RWPE1 (cell line): ENCODE data around the gene SLC26A6.

Experiments used
- CTCF ChIA-PET: fragments of 350-600 bp; sonication (Branson Sonifier 250); formaldehyde crosslinking; extraction: SDS; loops from one replicate; lab custom pipeline; 2021; lab: Yijun Ruan, JAX
- POLR2A ChIA-PET: fragments of 400-600 bp; formaldehyde crosslinking; extraction: SDS; loops from one replicate; lab custom pipeline; 2020; ENCODE audit warnings: antibody characterized with exemption; ENCODE audit not compliant: low non-redundant PET; lab: Yijun Ruan, JAX
- DNase-seq: peaks from one replicate; pipeline ENCODE4 v3.0.0; 2012; ENCODE audit warnings: low spot score
- H3K27ac ChIP-seq: fragments of 450-650 bp; 2 replicates; pipeline ENCODE4 v1.5.1; 2017
- TF ChIP-seq, protein P1 (sequence below): fragments of 450-650 bp; conservative IDR thresholded peaks from 2 replicates; pipeline ENCODE4 v1.5.1; 2017; ENCODE audit warnings: low read depth, mild to moderate bottlenecking

SLC26A6 gene

DNA sequence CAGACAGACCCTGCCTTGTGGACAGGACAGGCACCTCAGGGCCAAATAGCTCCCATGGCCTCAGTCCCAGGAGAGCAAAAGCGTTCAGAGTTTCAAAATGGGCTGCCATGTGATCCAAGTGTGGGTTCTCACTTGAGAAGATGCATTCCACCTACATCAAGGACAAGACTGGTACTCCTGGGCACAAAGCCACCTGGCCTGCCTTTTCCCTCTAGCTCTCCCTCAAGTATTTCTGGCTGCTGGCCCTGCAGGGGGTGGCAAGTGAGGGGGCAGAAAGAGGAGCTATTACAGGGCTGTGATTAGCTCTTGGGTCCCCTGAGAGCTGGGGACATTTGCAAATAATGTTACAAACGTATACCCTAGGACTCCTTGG, 33.7 kb downstream of the SLC26A6 start:
- TF ChIP-seq, protein P1, sequence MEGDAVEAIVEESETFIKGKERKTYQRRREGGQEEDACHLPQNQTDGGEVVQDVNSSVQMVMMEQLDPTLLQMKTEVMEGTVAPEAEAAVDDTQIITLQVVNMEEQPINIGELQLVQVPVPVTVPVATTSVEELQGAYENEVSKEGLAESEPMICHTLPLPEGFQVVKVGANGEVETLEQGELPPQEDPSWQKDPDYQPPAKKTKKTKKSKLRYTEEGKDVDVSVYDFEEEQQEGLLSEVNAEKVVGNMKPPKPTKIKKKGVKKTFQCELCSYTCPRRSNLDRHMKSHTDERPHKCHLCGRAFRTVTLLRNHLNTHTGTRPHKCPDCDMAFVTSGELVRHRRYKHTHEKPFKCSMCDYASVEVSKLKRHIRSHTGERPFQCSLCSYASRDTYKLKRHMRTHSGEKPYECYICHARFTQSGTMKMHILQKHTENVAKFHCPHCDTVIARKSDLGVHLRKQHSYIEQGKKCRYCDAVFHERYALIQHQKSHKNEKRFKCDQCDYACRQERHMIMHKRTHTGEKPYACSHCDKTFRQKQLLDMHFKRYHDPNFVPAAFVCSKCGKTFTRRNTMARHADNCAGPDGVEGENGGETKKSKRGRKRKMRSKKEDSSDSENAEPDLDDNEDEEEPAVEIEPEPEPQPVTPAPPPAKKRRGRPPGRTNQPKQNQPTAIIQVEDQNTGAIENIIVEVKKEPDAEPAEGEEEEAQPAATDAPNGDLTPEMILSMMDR: no peak
- peak overlapping the region; percentile 100 for H3K27ac ChIP-seq
- no peak for DNase-seq
- POLR2A ChIA-PET: no interaction called here
- CTCF ChIA-PET: interaction anchor here (0.6 kb wide), 1 partner anchor 201 kb away, joined by 3 read pairs; no protein-coding TSS in a partner anchor

GRCh38 chr3:48600711-48601621, 34.3 kb downstream of the SLC26A6 start:
- POLR2A ChIA-PET: no interaction called here
- no peak for DNase-seq
- CTCF ChIA-PET: no interaction called here
- TF ChIP-seq, protein P1: no peak
- H3K27ac ChIP-seq: peak overlapping the region; percentile 100

- no peak for DNase-seq
- peak overlapping the region; percentile 100 for H3K27ac ChIP-seq
- POLR2A ChIA-PET: interaction anchor here (0.6 kb wide), 1 partner anchor 10 kb away, joined by 4 read pairs; the partner anchor contains the start of gene UQCRC1
- CTCF ChIA-PET: interaction anchor here (1.4 kb wide), 1 partner anchor 10 kb away, joined by 3 read pairs; the partner anchor contains the start of gene UQCRC1
- TF ChIP-seq, protein P1: no peak
These were observed 35.6 kb downstream of the SLC26A6 start for GRCh38 chr3:48599509-48600285.

DNA sequence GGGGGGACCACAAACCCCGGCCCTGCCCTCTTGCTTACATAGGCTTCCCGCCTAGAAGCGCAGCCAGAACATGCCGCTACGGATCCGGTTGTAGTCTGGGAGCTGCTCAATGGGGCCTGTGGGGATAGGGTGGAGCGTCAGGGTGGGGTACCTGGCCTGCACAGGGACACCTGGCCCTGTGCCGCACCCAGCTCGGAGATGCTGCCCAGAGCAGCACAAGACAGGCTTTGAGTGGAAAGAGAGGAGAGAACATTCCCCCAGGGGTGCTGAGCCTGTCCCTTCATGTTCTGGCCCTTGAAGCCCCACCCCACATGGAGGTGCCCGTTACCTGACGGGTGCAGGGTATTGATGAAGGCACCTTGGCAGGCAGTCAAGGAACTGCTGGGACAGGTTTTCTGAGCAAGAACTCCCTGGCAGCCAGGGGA, 36.2 kb downstream of the SLC26A6 start:
- peak; percentile 91 for DNase-seq
- TF ChIP-seq, protein P1: no peak
- ChIA-PET POLR2A (interaction anchor here (0.6 to 0.7 kb wide), 3 partner anchors 11 to 87 kb away, joined by 3 to 4 read pairs (median 3); partner anchors contain the start of genes PFKFB4 and UQCRC1), CTCF (interaction anchor here (1.4 kb wide), 1 partner anchor 10 kb away, joined by 3 read pairs; the partner anchor contains the start of gene UQCRC1)
- H3K27ac ChIP-seq: peak overlapping the region; percentile 100

DNA sequence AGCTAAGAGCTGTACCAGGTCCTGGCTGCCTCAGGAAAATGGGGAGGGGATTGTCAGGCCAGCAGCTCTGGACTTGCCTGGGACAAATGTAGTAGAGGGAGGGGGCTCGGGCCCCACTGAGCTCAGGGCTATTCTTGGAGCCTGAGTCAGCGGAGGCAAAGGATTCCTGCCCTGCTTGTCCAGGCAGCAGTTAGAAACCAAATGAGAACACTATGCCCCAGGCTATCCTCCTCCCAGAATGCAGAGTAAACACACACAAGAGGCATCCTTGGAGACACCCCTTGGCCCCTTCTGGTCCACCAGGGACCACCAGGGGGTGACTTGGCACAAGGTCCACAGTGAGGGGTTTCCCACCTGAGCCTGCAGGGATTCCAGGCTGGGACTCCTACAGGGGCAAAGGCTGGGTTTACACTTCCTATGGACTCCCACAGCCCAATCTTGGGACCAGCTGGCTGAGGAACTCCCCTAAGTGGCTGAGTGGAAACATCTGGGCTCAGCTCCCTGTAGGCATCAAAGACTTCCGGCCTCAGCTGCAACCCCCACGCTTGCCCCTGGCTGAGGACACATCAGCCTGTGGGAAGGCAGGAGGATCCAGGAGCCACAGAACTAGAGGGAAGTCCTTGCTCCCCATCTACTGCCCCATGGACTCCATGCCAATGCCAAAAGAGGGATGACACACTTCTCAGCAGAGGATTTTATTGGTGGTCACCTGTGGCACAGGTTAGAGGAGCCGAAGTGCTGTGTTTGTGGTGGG, 36.8 kb downstream of the SLC26A6 start:
- TF ChIP-seq, protein P1: no peak
- CTCF ChIA-PET: interaction anchor here (1.4 kb wide), 1 partner anchor 11 kb away, joined by 3 read pairs; the partner anchor contains the start of gene UQCRC1
- DNase-seq: peak; percentile 88
- POLR2A ChIA-PET: interaction anchor here (0.6 to 0.7 kb wide), 3 partner anchors 11 to 88 kb away, joined by 3 to 4 read pairs (median 3); partner anchors contain the start of genes PFKFB4 and UQCRC1
- H3K27ac ChIP-seq: peak overlapping the region; percentile 100
